ENCODE data around the gene TP53.

The TP53 gene

DNA sequence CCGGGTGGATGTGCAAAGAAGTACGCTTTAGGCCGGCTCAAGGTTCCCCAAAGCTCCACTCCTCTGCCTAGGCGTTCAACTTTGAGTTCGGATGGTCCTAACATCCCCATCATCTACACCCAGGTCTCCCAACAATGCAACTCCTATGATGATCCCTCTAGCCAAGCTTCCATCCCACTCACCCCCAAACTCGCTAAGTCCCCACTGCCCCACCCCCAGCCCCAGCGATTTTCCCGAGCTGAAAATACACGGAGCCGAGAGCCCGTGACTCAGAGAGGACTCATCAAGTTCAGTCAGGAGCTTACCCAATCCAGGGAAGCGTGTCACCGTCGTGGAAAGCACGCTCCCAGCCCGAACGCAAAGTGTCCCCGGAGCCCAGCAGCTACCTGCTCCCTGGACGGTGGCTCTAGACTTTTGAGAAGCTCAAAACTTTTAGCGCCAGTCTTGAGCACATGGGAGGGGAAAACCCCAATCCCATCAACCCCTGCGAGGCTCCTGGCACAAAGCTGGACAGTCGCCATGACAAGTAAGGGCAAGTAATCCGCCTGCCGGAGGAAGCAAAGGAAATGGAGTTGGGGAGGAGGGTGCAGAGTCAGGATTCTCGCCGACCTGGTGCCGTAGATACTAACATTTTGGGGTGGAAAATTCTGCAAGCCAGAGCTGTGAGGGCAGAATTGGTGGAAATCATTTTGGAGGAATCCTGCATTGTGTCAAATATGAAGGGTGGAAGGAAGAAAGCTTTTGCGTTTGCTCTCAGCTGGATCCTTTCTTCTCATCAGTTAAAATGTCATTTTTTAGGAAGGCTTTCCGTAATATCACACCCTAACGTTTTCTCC, at the start of gene TP53:
TP53 (minus strand) TSS at position 419 of the 836 bp plus-strand sequence. CDS start 10,896 bp downstream, outside the sequence.
- DNase-seq = peak; percentile 71

- no peak for DNase-seq
Measured at GRCh38 chr17:7732981-7733539, 45.8 kb upstream of the TP53 start.

DNA sequence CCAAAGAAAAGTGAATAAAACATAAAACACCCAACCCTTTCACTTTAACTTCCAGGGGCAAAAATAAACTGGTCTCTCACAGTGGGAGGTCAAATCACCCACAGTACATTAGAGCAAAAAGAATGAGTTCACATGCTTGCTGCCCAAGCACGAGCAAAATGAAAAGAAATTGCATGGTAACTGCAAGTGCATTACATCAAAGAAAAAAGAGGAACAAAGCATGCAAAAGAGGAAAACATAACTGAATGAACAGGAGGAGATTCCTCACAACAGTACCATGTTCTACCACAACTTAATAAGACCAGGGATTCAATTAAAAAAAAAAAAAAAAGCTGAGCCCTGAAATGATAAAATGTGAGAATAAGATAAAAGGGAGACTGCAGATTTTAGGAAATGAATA, 42.5 kb upstream of the TP53 start:
- no peak for DNase-seq

DNA sequence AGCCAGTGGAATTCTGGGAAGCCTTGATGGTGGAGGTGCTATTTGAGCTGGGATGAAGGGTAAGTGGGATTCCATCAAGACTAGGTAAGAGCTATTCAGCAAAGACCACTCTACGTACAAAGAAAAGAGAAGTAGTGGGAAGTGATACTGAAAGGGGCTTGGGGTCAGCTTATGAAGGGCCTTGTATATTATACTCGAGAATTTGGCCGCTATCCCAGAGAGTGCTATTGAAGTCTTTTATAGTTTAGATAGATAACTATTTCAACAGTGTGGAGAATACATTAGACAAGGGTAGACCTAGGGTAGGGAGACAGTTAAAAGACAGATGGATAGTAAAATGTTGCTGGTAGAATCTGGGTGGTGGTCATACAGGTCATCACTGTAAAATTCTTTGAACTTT, 40.6 kb upstream of the TP53 start:
- DNase-seq = no peak

DNA sequence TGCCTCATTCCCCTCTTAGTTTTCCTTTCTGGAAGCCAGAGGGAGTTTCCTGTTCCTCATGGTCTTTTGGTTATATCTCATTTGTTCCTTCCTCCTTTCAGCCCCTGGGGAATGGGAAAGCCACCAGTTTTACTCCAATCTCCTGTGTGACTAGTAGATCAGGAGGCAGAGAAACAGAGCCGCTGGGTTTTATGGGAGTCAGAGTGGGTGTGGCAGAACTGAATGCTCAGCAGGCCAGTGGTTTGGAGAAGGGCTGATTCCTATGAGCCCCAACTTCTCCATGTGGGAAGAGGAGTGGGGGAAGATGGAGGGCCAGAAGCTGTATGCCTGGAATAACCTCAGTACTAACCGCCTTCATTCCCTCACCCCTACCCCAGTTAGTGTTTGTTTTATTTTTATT, 34.3 kb upstream of the TP53 start:
- DNase-seq = no peak

GRCh38 chr17:7720125-7720524, 32.8 kb upstream of the TP53 start:
- DNase-seq = no peak

DNA sequence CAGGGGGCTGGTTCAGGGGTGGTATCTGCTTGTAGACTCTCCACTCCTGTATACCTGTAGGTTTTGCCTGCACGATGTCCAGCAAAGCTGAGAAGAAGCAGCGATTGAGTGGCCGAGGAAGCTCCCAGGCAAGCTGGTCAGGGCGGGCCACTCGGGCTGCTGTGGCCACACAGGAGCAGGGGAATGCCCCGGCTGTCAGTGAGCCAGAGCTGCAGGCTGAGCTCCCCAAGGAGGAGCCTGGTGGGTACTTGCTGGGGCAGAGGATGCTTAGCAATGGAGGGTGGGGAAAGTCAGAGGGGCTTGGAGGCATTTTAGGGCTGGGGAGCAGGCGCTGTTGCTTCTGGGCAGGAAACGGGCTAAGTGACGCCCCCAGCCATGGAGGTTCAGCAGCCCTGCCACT, 32.4 kb upstream of the TP53 start:
- DNase-seq = no peak

DNA sequence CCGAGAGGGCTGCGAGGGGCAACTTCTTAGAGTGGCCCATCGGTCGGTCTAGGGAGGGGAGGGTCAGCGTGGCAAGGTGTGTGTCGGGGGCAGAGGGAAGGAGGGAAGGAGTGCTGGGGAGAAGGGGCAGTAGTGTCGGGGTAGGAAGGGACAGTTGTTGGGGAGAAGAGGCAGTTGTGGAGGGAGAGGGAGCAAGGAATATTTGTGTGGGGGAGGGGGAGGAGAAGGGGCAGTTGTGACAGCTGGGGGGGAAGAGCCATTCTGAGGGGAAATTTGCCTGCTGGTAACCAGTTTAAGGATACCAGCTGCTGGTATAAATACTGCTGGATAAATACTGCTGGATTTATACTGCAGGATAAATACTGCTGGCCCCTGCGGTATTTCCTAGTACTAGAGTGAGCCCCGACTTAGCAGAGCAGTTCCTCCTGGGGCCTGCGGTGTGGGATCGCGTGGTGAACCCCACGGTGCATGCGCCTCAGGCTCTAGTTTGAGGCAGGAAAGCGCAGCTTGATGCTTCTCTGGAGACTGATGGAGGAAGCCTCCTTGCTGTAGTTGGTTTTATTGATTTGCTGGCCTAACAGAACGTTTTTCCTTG, 30.6 kb upstream of the TP53 start:
- no peak for DNase-seq

- DNase-seq = no peak
Measured at GRCh38 chr17:7716901-7717755, 29.8 kb upstream of the TP53 start, which contains the start of gene DNAH2. DNAH2 (plus strand) TSS chr17:7717744; CDS start chr17:7719735, 1,991 bp downstream.

DNA sequence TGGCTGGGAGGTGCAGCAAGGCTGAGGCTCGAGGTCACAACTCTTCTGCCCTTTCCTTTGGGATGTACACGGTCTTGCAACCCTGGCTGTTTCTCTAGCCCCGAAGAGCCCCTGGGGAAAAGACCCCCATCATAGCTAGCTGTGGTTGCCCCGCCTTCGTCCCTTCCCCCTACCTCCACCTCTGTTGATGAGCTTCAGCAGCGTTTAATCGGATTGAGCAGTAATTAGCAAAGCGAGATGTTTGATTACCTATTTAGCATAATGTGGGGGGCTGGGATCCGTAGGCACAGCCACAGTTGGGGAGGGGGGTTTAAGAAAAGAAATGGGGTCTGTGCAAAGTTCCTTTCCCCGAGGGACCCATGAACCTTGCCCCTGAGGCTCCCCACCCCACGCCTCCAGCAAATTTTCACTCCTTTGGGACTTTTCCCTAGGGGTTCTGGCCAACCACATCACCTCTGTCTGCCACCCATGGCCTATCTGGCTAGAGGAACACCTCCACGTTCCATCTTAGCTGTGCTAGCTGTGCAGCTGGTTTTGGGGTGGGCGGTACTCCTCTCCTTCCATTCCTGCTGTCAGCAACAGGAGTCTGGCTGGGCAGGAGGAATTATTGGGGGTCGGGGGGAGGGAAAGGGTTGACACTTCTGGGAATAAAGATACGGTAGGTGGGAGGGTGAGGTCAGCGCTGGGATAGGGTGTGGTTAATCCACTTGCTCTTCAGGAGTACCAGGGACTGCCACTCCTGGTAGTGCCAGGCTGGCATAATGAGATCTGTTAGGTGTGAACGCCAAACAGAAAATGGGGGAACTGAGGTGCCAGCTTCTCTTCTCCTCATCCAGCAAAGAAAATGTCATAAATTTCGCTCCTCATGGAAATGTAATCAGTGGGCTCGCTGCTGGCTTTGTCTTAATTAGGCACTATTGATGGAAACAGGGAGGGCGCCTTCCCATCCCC, 28.9 kb upstream of the TP53 start:
- no peak for DNase-seq

- DNase-seq = no peak
Measured at GRCh38 chr17:7714721-7715594, 27.7 kb upstream of the TP53 start.

DNA sequence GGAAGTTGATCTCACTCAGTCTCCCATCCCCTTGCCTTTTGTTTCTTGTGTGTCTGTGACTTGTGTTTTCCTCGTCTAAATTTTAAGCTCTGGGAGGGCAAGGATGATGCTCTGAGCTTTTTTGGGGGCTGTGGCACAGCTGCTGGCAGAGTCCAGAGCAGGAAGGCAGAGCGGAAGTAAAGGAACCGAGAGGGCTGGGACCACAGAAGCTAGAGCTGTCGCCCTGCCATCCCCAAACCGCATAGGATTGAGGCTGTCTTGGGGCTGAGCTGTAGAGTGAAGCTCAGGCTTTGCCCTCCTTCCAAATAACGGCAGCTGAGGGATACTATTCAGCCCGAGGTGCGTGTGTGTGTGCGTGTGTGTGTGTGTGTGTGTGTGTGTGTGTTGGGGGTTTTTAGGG, 26.5 kb upstream of the TP53 start:
- DNase-seq = no peak

DNA sequence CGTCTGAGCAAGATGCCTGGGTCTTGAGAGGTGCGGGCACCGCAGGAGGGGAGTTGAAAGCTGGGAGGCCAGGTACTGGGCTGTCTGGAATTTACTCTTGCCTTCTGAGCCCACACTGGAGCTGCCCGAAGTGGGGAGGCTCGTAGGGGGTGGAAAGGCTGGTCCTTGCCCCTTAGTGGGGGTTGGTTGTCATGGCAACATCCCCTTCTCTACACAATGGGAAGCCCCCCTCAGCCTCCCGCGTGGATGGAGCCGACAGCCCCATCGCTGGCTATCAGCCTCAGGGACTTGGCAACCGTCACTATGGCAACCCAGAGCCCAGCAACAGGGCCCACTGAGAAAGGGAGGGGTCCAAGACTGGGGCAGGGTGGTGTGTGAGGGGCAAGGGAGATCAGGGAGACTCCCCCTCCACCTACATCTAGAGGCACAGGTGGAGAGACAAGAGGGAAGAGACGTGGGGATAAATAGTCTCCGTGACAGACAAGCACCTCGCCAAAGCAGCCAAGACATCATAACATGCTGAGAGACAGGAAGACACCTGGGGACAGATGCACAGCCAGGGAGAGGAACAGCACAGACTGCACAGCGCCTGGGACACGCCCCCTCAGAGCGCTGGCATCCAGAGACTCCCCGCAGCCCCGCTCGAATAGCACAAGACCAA, 25.0 kb upstream of the TP53 start:
- DNase-seq = no peak

DNA sequence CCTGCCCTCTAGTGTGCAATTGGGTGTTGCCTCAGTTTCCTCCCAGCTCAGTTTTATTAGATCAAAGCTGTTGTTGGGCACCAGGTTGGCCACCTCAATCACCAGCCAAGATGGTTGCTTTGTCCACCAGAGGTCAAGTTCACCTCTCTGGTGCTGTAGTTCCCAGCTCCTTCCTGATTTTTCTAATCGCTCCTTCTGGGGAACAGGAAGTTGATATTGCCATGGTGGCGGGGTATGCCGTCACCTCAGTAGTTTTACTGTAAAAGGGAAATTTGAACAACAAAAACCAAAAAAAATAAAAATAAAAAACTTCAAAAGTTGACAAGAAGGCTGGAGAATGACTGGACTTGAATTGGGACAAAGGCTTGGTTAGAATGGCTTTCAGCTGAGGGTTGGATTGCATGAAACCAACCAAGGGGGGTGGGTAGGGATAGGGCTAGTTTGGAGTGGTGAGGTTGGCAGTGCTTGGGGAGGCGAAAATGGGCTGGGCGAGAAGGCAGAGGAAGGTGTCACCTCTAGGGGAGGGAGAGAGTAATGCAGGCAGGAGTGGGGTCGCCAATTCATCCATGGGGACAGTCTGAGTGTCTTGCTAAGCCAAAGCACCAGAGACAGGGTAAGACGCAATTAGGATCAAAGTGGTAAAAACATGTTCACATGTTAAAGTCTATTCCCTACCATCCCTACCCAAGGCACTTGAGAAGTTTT, 23.9 kb upstream of the TP53 start:
- no peak for DNase-seq

DNA sequence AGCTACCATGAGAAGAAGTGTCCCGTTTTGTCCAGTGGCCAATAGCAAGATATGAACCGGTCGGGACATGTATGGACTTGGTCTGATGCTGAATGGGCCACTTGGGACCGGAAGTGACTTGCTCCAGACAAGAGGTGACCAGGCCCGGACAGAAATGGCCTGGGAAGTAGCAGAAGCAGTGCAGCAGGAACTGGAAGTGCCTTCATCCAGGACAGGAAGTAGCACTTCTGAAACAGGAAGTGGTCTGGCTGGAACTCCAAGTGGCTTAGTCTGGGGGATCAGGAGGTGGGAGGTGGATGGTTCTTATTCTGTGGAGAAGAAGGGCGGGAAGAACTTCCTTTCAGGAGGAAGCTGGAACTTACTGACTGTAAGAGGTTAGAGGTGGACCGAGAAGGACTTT, 23.0 kb upstream of the TP53 start:
- DNase-seq = no peak

DNA sequence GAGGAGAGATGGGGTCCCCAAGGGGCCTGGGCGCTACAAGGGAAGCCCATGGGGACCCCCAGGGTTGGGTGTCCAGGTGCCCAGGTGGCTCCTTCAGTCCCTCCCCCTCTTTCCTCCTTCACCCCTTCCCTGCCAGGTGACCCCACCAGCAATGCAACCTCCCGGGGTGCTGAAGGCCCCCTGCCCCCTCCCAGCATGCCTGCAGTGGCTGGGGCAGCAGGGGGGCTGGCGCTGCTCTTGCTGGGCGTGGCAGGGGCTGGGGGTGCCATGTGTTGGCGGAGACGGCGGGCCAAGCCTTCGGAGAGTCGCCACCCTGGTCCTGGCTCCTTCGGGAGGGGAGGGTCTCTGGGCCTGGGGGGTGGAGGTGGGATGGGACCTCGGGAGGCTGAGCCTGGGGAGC, 21.7 kb upstream of the TP53 start:
- no peak for DNase-seq

DNA sequence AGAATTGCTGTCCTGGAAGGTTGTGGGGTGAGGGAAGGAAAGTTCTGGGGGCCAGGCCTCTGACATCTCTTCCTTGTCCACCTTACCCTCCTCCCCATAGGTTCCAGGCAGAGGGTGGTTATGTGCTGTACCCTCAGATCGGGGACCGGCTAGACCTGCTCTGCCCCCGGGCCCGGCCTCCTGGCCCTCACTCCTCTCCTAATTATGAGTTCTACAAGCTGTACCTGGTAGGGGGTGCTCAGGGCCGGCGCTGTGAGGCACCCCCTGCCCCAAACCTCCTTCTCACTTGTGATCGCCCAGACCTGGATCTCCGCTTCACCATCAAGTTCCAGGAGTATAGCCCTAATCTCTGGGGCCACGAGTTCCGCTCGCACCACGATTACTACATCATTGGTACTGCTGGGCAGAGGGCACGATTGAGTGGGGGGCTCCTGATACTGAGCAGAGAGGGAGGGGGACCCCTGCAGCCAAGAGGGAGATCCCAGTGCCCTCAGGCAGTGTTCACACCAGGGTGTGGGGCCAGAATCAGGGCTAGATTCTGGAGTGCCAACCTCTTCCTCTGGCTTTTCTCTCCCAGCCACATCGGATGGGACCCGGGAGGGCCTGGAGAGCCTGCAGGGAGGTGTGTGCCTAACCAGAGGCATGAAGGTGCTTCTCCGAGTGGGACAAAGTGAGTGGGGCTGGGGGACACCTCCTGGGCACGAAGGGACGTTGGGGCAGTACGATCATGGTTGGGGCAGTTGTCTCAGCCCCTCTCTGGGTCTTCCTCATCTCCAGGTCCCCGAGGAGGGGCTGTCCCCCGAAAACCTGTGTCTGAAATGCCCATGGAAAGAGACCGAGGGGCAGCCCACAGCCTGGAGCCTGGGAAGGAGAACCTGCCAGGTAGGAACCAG, 20.8 kb upstream of the TP53 start:
- DNase-seq = no peak

DNA sequence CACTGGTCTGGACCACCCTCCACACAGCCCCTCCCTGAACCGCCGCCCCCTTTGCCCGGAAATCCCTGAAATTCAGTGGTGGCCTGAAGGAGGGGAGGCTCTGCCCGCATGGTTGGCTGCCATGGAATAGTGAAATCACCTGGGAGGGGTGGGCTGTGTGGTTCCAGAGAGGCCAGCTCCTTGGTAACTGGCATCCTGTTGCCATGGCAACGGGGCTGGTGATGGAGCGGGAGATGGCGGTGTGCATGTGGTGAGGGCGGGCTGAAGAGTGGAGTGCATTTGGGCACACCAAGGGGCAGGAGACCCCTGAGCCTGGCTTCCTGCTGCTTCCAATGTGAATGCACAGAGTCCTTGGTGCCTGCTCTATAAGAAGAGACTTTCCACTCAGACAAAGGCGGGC, 20.2 kb upstream of the TP53 start:
- DNase-seq = no peak

Data from SIG-M5 (cell line).